Measurements from ENCODE around the gene CORO6.

DNA sequence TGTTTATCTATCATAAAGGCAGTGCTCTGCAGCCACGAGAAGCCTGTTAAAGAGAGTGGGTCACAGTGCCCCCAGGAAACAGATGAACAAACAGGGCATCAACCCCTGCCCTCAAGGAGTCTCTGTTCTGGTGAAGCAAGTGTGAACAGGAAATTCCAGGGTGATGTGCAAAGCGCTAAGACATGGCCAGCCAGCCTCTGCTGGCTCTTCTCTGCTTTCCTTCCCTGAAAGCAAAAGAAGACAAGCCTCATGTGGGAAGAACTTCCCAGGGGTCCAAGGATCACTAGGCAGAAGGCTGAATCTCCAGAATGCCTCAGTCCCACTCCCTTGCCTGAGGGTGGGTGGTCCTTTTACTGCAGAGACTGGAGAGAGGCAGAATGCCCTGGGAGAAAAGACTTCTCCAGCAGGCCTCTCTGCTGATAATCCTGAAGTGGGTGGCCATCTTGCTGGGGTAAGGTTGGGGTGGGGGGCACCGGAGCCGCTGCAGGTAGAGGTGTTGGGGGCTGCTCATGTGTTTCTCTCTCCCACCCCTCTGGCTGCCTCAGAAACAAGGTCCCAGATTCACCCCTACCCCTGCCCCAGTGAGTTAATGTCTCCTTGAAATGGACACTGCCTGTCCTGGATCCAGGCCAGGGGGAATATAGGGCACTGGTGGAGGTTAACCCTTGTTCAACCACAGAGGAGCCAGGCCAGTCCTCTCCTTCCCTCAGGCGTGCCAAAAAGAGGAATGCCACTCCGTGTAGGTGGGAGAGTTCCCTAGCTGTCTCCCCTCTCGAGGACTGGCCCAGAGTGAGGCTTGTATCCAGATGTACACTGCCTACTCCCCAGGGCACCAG, 27.4 kb downstream of the CORO6 start:
- TF ChIP-seq RFX5 (IDR thresholded peaks at IDR 0.05; ENCODE audit: low read depth, low read length) (no peak), CEBPB (IDR thresholded peaks at IDR 0.05; ENCODE audit: borderline replicate concordance in 1 of 2, low read depth in 2 of 2, low read length in 2 of 2) (no peak), ZNF274 (IDR thresholded peaks at IDR 0.05; ENCODE audit: insufficient read depth, insufficient read length) (no peak), EP300 (IDR thresholded peaks at IDR 0.05; ENCODE audit: borderline replicate concordance in 1 of 2, control insufficient read depth in 1 of 2, low read depth in 2 of 2, low read length in 2 of 2) (no peak), EZH2 (IDR thresholded peaks at IDR 0.05; ENCODE audit: borderline replicate concordance, control insufficient read depth, low read depth, low read length) (no peak), SMAD1 (IDR thresholded peaks at IDR 0.05; ENCODE audit: low read depth, partially characterized antibody) (no peak), SMC3 (IDR thresholded peaks at IDR 0.05; ENCODE audit: borderline replicate concordance, low read length) (no peak), KDM1A (IDR thresholded peaks at IDR 0.05; ENCODE audit: borderline replicate concordance) (no peak), ZZZ3 (IDR thresholded peaks at IDR 0.05; ENCODE audit: control insufficient read depth, insufficient read length, low read depth) (no peak), ASH2L (IDR thresholded peaks at IDR 0.05; ENCODE audit: borderline replicate concordance, low read depth) (no peak)
- TF ChIP-seq, protein P1, sequence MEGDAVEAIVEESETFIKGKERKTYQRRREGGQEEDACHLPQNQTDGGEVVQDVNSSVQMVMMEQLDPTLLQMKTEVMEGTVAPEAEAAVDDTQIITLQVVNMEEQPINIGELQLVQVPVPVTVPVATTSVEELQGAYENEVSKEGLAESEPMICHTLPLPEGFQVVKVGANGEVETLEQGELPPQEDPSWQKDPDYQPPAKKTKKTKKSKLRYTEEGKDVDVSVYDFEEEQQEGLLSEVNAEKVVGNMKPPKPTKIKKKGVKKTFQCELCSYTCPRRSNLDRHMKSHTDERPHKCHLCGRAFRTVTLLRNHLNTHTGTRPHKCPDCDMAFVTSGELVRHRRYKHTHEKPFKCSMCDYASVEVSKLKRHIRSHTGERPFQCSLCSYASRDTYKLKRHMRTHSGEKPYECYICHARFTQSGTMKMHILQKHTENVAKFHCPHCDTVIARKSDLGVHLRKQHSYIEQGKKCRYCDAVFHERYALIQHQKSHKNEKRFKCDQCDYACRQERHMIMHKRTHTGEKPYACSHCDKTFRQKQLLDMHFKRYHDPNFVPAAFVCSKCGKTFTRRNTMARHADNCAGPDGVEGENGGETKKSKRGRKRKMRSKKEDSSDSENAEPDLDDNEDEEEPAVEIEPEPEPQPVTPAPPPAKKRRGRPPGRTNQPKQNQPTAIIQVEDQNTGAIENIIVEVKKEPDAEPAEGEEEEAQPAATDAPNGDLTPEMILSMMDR (IDR thresholded peaks at IDR 0.05 in 2 of 3, conservative IDR thresholded peaks at IDR 0.05 in 1 of 3; ENCODE audit: control insufficient read depth in 2 of 3, extremely low read depth in 1 of 3, insufficient read depth in 1 of 3, low read depth in 3 of 3, low read length in 3 of 3): no peak
- TF ChIP-seq, protein P2, sequence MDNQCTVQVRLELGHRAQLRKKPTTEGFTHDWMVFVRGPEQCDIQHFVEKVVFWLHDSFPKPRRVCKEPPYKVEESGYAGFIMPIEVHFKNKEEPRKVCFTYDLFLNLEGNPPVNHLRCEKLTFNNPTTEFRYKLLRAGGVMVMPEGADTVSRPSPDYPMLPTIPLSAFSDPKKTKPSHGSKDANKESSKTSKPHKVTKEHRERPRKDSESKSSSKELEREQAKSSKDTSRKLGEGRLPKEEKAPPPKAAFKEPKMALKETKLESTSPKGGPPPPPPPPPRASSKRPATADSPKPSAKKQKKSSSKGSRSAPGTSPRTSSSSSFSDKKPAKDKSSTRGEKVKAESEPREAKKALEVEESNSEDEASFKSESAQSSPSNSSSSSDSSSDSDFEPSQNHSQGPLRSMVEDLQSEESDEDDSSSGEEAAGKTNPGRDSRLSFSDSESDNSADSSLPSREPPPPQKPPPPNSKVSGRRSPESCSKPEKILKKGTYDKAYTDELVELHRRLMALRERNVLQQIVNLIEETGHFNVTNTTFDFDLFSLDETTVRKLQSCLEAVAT (IDR thresholded peaks at IDR 0.05): no peak
- TF ChIP-seq, protein P3, sequence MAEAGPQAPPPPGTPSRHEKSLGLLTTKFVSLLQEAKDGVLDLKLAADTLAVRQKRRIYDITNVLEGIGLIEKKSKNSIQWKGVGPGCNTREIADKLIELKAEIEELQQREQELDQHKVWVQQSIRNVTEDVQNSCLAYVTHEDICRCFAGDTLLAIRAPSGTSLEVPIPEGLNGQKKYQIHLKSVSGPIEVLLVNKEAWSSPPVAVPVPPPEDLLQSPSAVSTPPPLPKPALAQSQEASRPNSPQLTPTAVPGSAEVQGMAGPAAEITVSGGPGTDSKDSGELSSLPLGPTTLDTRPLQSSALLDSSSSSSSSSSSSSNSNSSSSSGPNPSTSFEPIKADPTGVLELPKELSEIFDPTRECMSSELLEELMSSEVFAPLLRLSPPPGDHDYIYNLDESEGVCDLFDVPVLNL (IDR thresholded peaks at IDR 0.05; ENCODE audit: low read depth, low read length): no peak
- TF ChIP-seq, protein P4, sequence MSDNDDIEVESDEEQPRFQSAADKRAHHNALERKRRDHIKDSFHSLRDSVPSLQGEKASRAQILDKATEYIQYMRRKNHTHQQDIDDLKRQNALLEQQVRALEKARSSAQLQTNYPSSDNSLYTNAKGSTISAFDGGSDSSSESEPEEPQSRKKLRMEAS (IDR thresholded peaks at IDR 0.05; ENCODE audit: low read depth, low read length): no peak
